Lung (tissue), 12 donors: ENCODE data around the gene OPRD1. TPM values are rescaled to one million over a fixed set of nuclear protein-coding genes. Genes with fewer than 3 reads are reported as not detected.

ENCODE experiments used
- ATAC-seq: fragments of 200-7000 bp; cut with Tn5 transposase; one replicate; pipeline ENCODE4 v1.9.1; 2020; ENCODE audit warnings: moderate number of reproducible peaks; ENCODE audit not compliant: insufficient read depth, low FRiP score
- DNase-seq, 3 donors: peaks; one replicate each; pipeline ENCODE4 v3.0.0-alpha.2; 2013 to 2017
- H3K27ac ChIP-seq, 2 donors: one replicate each; pipeline ENCODE4 v1.5.1; 2013; ENCODE audit warnings: mild to moderate bottlenecking in 2 of 2, moderate library complexity in 2 of 2, control low read depth in 1 of 2, inconsistent platforms in 1 of 2, low read depth in 1 of 2, low read length in 1 of 2
- H3K27me3 ChIP-seq, 3 donors: one replicate each; pipeline ENCODE4 v1.5.1; 2013; ENCODE audit warnings: low read length in 2 of 3; ENCODE audit not compliant: control insufficient read depth in 3 of 3, insufficient read depth in 3 of 3
- H3K36me3 ChIP-seq, 4 donors: one replicate each; pipeline ENCODE4 v1.5.1; 2013; ENCODE audit warnings: low read length in 4 of 4, mild to moderate bottlenecking in 1 of 4, moderate library complexity in 1 of 4; ENCODE audit not compliant: control insufficient read depth in 4 of 4, insufficient read depth in 4 of 4
- H3K4me1 ChIP-seq, 5 donors: one replicate each; pipeline ENCODE4 v1.5.1; 2013; ENCODE audit warnings: low read length in 5 of 5, mild to moderate bottlenecking in 2 of 5, moderate library complexity in 1 of 5; ENCODE audit not compliant: control insufficient read depth in 5 of 5, insufficient read depth in 5 of 5
- H3K4me3 ChIP-seq: one replicate; pipeline ENCODE4 v1.5.1; 2013; ENCODE audit warnings: mild to moderate bottlenecking, control low read depth, moderate library complexity
- H3K9ac ChIP-seq, 2 donors: one replicate each; pipeline ENCODE4 v1.5.1; 2013; ENCODE audit warnings: low read length in 2 of 2, control low read depth in 1 of 2; ENCODE audit not compliant: insufficient read depth in 1 of 2
- H3K9me3 ChIP-seq, 4 donors: one replicate each; pipeline ENCODE4 v1.5.1; 2013; ENCODE audit warnings: low read length in 3 of 4, mild to moderate bottlenecking in 1 of 4, moderate library complexity in 1 of 4; ENCODE audit not compliant: control insufficient read depth in 4 of 4, insufficient read depth in 3 of 4
- CTCF ChIP-seq: IDR thresholded peaks from 2 replicates; pipeline ENCODE4 v1.5.1; 2012; ENCODE audit warnings: mild to moderate bottlenecking; ENCODE audit errors: control extremely low read depth, extremely low read depth
- WGBS, 2 donors: extraction: QIAGEN DNeasy Blood & Tissue Kit; methylation state at CpG; one replicate each; pipeline ENCODE4 v1.1.7; 2013; 5-methylcytosine and 5-hydroxymethylcytosine counted together
- polyA plus RNA-seq, 2 donors: library from polyadenylated mRNA; stranded (reverse); fragments of 200-250 nt; gene quantifications; one replicate each; pipeline ENCODE4 v1.2.1, GENCODE V29; 2013
- total RNA-seq, 2 donors: library from RNA; depleted of rRNA in 1 of 2; stranded (reverse); fragments of >200 nt in 1 of 2; gene quantifications; one replicate each; pipeline ENCODE4 v1.2.1, GENCODE V29; 2014 to 2021
- donor health status: control.
- donor health status: control.
- donor health status: Bipolar disorder and iron deficiency.
- donor health status: healthy.
- donor health status: DM: yes; HTN: yes; CAD: no.

OPRD1 gene
- total and polyA plus RNA-seq, 4 donors = 0.01 to 0.28 (median 0.02) TPM; not detected in 1

- H3K4me3 ChIP-seq = no peak overlapping the region
- peaks cover 0 to 4% (median 0%) of the 10 kb centered on the region in 5 donors for H3K4me1 ChIP-seq
- DNase-seq (no peak), ATAC-seq (no peak)
- H3K9me3 ChIP-seq = no peaks in the 10 kb centered on the region
- peaks cover 0 to 4% (median 2%) of the 10 kb centered on the region in 3 donors for H3K27me3 ChIP-seq
- H3K9ac ChIP-seq = no peak overlapping the region
- H3K27ac ChIP-seq = no peak overlapping the region
- H3K36me3 ChIP-seq = no peaks in the 10 kb centered on the region
- no peak for TF ChIP-seq CTCF
- WGBS, 2 donors = 62 to 72% methylated on average over 18 of the region's 18 CpGs
These were observed 15.4 kb upstream of the OPRD1 start for GRCh38 chr1:28796352-28797211.

GRCh38 chr1:28800324-28800723 is 11.6 kb upstream of the OPRD1 start:
- H3K4me1 ChIP-seq = peaks cover 0 to 4% (median 0%) of the 10 kb centered on the region in 5 donors
- ATAC-seq = no peak
- no peak overlapping the region for H3K9ac ChIP-seq
- H3K27ac ChIP-seq = no peak overlapping the region
- H3K27me3 ChIP-seq = peaks cover 0 to 4% (median 2%) of the 10 kb centered on the region in 3 donors
- H3K36me3 ChIP-seq = no peaks in the 10 kb centered on the region
- TF ChIP-seq CTCF = no peak
- 52 to 71% methylated on average over 3 of the region's 3 CpGs for WGBS, 2 donors
- H3K9me3 ChIP-seq = peaks cover 0 to 3% (median 0%) of the 10 kb centered on the region in 4 donors
- H3K4me3 ChIP-seq = no peak overlapping the region
- DNase-seq = no peak

GRCh38 chr1:28801461-28801860 is 10.5 kb upstream of the OPRD1 start:
- H3K9me3 ChIP-seq = peaks cover 0 to 3% (median 0%) of the 10 kb centered on the region in 4 donors
- ATAC-seq = no peak
- no peak overlapping the region for H3K9ac ChIP-seq
- DNase-seq = no peak
- H3K4me3 ChIP-seq = no peak overlapping the region
- no peak for TF ChIP-seq CTCF
- 94 to 99% methylated on average over 5 to 6 of the region's 6 CpGs for WGBS, 2 donors
- peaks cover 0 to 4% (median 2%) of the 10 kb centered on the region in 3 donors for H3K27me3 ChIP-seq
- no peaks in the 10 kb centered on the region for H3K36me3 ChIP-seq
- peaks cover 0 to 4% (median 0%) of the 10 kb centered on the region in 5 donors for H3K4me1 ChIP-seq
- no peak overlapping the region for H3K27ac ChIP-seq
